GM12801 (cell line): ENCODE data around the gene ENAH.

Experiments used
- CTCF ChIP-seq: IDR thresholded peaks from one replicate; pipeline ENCODE4 v1.5.1; 2011; ENCODE audit warnings: control low read depth; ENCODE audit not compliant: insufficient read length; ENCODE audit errors: extremely low read depth

The ENAH gene

GRCh38 chr1:225449261-225449660 lies 203.7 kb downstream of the ENAH start:
- no peak for TF ChIP-seq CTCF

- TF ChIP-seq CTCF = no peak
Measured at GRCh38 chr1:225448146-225448805, 204.6 kb downstream of the ENAH start.

- TF ChIP-seq CTCF = no peak
Measured at GRCh38 chr1:225447650-225448089, 205.3 kb downstream of the ENAH start.

- TF ChIP-seq CTCF = no peak
Measured at GRCh38 chr1:225446981-225447615, 205.8 kb downstream of the ENAH start.

- no peak for TF ChIP-seq CTCF
Measured at GRCh38 chr1:225446595-225446960, 206.3 kb downstream of the ENAH start.

GRCh38 chr1:225445639-225446594 lies 207.0 kb downstream of the ENAH start:
- no peak for TF ChIP-seq CTCF

GRCh38 chr1:225442123-225442505 lies 210.8 kb downstream of the ENAH start:
- no peak for TF ChIP-seq CTCF
